WI38 (cell line): Measurements from ENCODE around the gene DNM1L.
"Not testable (repeated sequence)": the region's sequence is repeated elsewhere in the genome, so short reads cannot be mapped to it uniquely, and the experiment has no call there.

ENCODE experiments used
- H3K4me3 ChIP-seq: 2 replicates; pipeline ENCODE4 v1.5.1; 2011; ENCODE audit warnings: low read depth, mild to moderate bottlenecking, control low read depth, low read length
- CTCF ChIP-seq: IDR thresholded peaks from 2 replicates; pipeline ENCODE4 v1.5.1; 2012; ENCODE audit warnings: low read depth, mild to moderate bottlenecking, control low read depth, low read length

The DNM1L gene

GRCh38 chr12:32708926-32709325 lies 29.8 kb downstream of the DNM1L start:
- TF ChIP-seq CTCF: no peak
- no peak overlapping the region for H3K4me3 ChIP-seq

DNA sequence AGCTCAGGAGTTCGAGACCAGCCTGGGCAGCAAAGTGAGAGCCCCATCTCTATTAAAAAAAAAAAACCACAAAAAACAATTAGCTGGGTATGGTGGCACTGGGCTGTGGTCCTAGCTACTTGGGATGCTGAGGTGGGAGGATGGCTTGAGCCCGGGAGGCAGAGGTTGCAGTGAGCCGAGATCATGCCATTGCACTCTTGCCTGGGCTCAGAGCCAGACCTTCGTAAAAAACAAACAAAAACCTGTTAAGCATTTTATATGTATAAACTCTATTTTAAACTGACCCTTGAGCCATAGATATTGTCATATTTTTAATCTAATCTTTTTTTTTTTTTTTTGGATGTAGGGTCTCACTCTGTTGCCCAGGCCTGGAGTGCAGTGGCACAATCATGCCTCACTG lies 35.7 kb downstream of the DNM1L start:
- no peak overlapping the region for H3K4me3 ChIP-seq
- no peak for TF ChIP-seq CTCF

GRCh38 chr12:32718926-32719325 lies 39.8 kb downstream of the DNM1L start:
- H3K4me3 ChIP-seq: no peak overlapping the region
- TF ChIP-seq CTCF: no peak

DNA sequence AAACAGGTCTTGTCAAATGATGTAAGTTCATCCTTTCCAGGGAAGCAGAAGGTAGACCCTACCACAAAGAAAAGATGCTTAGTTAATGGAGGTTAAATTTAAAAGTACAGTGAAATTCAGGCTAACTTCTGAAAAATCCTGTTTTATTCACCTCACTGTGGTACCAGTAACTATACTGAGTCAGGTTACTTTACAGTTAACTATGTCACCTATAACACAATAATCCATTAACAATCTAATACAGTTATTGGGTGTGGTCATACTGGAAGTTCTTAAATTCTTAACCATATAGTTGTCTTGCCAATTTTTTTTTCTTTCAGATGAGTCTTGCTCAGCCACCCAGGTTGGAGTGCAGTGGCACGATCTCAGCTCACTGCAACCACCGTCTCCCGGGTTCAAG lies 46.2 kb downstream of the DNM1L start:
- H3K4me3 ChIP-seq: not testable (repeated sequence)

DNA sequence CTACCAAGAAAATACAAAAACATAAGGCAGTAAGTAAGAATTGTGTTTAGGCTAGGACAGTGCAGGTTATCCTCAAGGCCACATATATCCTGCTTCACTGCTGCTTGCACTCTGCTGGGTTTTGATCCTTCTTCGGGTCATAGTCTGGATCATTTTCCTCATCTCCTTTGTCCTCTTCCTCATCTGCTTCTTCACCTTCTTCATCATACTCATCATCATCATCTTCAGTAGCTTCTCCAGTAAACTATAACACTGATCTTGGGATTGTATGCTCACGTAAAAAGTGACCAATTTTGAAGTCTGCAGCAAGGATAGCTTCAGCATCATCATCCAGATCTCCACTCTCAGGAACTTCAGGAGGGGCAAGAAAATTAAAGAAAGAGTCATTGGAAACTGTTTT lies 47.2 kb downstream of the DNM1L start:
- H3K4me3 ChIP-seq: no peak overlapping the region

GRCh38 chr12:32727237-32727636 lies 48.1 kb downstream of the DNM1L start:
- TF ChIP-seq CTCF: no peak
- no peak overlapping the region for H3K4me3 ChIP-seq

More for the DNA sequence above, 47.2 kb downstream of the DNM1L start:
- TF ChIP-seq CTCF: no peak

DNA sequence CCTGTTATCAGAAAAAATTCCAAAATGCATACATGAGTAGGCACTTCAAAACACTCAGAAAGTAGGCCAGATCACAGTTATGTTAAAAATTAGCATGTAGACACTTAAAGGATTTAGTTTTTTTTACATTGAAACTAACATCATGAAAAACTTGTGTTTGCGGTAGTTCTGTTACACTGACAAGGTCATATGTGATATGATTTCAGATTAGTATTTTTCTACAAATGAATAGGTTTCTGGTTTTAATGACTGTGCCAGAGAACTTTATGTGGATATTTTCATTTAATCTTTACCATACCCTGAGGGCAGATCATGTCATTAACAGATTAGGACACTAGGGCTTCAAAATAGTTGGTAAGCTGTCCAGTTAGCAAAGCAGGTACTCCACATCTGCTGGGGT lies 55.9 kb downstream of the DNM1L start:
- H3K4me3 ChIP-seq: no peak overlapping the region
- no peak for TF ChIP-seq CTCF

GRCh38 chr12:32736445-32736844 lies 57.3 kb downstream of the DNM1L start:
- no peak for TF ChIP-seq CTCF

More at GRCh38 chr12:32736445-32736844, 57.3 kb downstream of the DNM1L start:
- H3K4me3 ChIP-seq: no peak overlapping the region
